Thyroid gland (tissue), 4 donors: ENCODE data around the gene UBXN10.

Experiments used
- CTCF ChIP-seq, 6 experiments: fragments of 200-600 bp in 3 of 6; fragments of 450-650 bp in 3 of 6; sonication (generic) in 3 of 6; IDR thresholded peaks; one replicate each; pipeline ENCODE4 v1.5.1; 2016 to 2019; ENCODE audit warnings: antibody characterized with exemption in 6 of 6, mild to moderate bottlenecking in 2 of 6, inconsistent platforms in 1 of 6, moderate library complexity in 1 of 6
- POLR2A ChIP-seq, 2 donors: fragments of 450-650 bp; IDR thresholded peaks; one replicate each; pipeline ENCODE4 v1.6.1; 2017; ENCODE audit warnings: antibody characterized with exemption in 2 of 2, mild to moderate bottlenecking in 2 of 2, moderate library complexity in 1 of 2

- TF ChIP-seq CTCF (IDR thresholded peaks at IDR 0.05), result no peak
- no peak for TF ChIP-seq POLR2A (IDR thresholded peaks at IDR 0.05)
Observed at GRCh38 chr1:20184481-20184900, 1.4 kb upstream of the UBXN10 start.
